ENCODE measurements around the gene HLF.

DNA sequence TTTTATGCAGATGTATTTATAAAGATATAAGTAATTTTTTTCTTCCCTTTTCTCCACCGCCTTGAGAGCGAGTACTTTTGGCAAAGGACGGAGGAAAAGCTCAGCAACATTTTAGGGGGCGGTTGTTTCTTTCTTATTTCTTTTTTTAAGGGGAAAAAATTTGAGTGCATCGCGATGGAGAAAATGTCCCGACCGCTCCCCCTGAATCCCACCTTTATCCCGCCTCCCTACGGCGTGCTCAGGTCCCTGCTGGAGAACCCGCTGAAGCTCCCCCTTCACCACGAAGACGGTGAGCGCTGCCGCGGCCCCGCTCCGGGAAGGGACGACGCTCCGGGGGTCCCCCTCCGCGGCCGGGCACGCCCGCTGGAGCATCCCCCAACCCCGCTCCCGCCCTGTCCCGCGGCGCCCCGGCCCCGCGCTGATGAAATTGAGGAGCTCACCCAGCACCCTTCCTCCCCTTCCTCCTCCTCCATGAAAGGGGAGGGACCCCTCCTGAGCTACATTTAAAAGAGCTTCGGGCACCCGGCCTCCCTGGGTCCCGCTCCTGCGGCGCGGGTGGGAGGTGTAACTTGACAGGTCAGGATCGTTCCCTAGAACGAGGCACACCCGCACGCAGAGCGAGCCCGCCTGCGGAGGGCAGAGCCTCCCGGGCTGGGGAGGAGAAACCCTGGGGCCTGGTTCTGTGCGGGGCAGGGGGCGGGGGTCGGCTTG lies 706 bp downstream of the HLF start:
- no peak for TF ChIP-seq CREB1 (IDR thresholded peaks at IDR 0.05; ENCODE audit: low read depth)
- TF ChIP-seq, protein P1, sequence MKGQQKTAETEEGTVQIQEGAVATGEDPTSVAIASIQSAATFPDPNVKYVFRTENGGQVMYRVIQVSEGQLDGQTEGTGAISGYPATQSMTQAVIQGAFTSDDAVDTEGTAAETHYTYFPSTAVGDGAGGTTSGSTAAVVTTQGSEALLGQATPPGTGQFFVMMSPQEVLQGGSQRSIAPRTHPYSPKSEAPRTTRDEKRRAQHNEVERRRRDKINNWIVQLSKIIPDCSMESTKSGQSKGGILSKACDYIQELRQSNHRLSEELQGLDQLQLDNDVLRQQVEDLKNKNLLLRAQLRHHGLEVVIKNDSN (IDR thresholded peaks at IDR 0.05), result no peak
- TF ChIP-seq, protein P2, sequence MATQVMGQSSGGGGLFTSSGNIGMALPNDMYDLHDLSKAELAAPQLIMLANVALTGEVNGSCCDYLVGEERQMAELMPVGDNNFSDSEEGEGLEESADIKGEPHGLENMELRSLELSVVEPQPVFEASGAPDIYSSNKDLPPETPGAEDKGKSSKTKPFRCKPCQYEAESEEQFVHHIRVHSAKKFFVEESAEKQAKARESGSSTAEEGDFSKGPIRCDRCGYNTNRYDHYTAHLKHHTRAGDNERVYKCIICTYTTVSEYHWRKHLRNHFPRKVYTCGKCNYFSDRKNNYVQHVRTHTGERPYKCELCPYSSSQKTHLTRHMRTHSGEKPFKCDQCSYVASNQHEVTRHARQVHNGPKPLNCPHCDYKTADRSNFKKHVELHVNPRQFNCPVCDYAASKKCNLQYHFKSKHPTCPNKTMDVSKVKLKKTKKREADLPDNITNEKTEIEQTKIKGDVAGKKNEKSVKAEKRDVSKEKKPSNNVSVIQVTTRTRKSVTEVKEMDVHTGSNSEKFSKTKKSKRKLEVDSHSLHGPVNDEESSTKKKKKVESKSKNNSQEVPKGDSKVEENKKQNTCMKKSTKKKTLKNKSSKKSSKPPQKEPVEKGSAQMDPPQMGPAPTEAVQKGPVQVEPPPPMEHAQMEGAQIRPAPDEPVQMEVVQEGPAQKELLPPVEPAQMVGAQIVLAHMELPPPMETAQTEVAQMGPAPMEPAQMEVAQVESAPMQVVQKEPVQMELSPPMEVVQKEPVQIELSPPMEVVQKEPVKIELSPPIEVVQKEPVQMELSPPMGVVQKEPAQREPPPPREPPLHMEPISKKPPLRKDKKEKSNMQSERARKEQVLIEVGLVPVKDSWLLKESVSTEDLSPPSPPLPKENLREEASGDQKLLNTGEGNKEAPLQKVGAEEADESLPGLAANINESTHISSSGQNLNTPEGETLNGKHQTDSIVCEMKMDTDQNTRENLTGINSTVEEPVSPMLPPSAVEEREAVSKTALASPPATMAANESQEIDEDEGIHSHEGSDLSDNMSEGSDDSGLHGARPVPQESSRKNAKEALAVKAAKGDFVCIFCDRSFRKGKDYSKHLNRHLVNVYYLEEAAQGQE (IDR thresholded peaks at IDR 0.05; ENCODE audit: low read depth), result no peak
- no peak for TF ChIP-seq CEBPB (IDR thresholded peaks at IDR 0.05)
- TF ChIP-seq NFIC (IDR thresholded peaks at IDR 0.05), result no peak
- TF ChIP-seq, protein P3, sequence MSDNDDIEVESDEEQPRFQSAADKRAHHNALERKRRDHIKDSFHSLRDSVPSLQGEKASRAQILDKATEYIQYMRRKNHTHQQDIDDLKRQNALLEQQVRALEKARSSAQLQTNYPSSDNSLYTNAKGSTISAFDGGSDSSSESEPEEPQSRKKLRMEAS (IDR thresholded peaks at IDR 0.05), result no peak
- no peak for TF ChIP-seq RAD21 (IDR thresholded peaks at IDR 0.05; ENCODE audit: low read depth)
- TF ChIP-seq EP300 (IDR thresholded peaks at IDR 0.05; ENCODE audit: borderline replicate concordance), result no peak
- TF ChIP-seq TAF1 (IDR thresholded peaks at IDR 0.05; ENCODE audit: low read depth), result no peak
